ENCODE results near the gene MRPL10. TPM values are rescaled to one million over a fixed set of nuclear protein-coding genes. Genes with fewer than 3 reads are reported as not detected.

MRPL10 gene
- total and polyA plus RNA-seq, 2 of the 8 experiments (the other 6 are each of a cell fraction or from before 2014, with no cell fraction given), result 85.3 to 214 TPM

- TF ChIP-seq BRCA1 (IDR thresholded peaks at IDR 0.05; ENCODE audit: low read depth, low read length) (no peak), EGR1 (IDR thresholded peaks at IDR 0.05; ENCODE audit: borderline replicate concordance, low read depth, low read length) (no peak), ASH2L (IDR thresholded peaks at IDR 0.05; ENCODE audit: low read length) (no peak)
Measured at GRCh38 chr17:47806026-47806912, 25.1 kb downstream of the MRPL10 start (continued).

All from H1 (cell line).